ENCODE measurements around the gene DEFB124. TPM values are rescaled to one million over a fixed set of nuclear protein-coding genes. Genes with fewer than 3 reads are reported as not detected.
"Not testable (repeated sequence)": the region's sequence is repeated elsewhere in the genome, so short reads cannot be mapped to it uniquely, and the experiment has no call there.

Gene DEFB124
- total RNA-seq: not detected in 2 replicates

DNA sequence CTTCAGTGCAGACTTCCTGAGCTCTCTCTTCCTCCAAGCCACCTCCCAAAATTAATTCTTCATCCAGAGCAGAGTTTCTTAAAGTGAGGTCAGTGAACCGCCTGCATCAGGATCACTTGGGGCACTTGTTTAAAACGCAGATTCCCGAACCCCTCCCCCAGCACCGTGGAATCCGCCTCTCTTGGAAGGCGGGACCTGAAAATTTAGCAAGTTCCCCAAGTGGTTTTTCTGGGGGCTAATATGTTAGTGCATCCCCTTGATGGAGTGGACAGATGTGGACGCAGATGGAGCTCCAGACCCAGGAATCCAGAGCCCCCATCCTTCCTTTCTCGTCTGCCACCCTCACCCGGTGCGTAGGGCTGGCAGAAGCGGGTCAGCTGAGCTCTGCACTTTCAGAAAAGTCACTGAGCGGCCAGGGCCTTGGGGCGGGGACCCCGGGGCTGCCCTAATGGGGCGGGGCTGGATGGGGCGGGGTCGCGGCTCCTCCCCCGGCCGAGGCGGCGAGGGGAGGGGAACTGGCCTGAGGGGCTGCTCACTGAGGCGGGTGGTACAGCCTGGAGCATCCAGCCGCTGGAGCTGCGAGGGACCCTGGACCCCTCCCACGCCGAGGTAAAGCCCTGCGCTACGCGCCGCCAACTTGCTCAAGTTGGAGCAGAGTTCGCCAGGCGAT lies at the start of gene DEFB124, which contains the start of gene REM1:
TSS of gene DEFB124 (minus strand) at position 370 of the 670 bp plus-strand sequence. CDS start 2,114 bp downstream, outside the sequence.
TSS of gene REM1 (plus strand) at position 531 of the 670 bp plus-strand sequence. CDS start 1,158 bp downstream, outside the sequence.
- intact Hi-C loops (cut with micrococcal nuclease): no loop called here

GRCh38 chr20:31523361-31524283 lies 48.7 kb upstream of the DEFB124 start:
- intact Hi-C loops (cut with micrococcal nuclease): no loop called here

GRCh38 chr20:31522731-31523130 lies 47.8 kb upstream of the DEFB124 start:
- intact Hi-C loops (cut with micrococcal nuclease): no loop called here

DNA sequence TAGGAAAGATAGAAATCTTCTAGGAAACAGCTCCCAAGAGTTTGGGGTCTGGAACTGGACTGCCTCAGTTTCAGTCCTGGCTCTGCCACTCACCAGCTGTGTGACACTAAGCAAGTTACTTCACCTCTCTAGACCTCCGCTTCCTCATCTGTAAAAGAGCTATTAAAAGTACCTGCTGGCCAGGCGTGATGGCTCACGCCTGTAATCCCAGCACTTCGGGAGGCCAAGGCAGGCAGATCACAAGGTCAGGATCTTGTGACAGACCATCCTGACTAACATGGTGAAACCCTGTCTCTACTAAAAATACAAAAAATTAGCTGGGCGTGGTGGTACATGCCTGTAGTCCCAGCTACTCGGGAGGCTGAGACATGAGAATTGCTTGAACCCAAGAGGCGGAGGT lies 46.3 kb upstream of the DEFB124 start:
- intact Hi-C loops (cut with micrococcal nuclease): not testable (repeated sequence)

GRCh38 chr20:31517373-31517772 lies 42.4 kb upstream of the DEFB124 start:
- intact Hi-C loops (cut with micrococcal nuclease): no loop called here

GRCh38 chr20:31516651-31517050 lies 41.7 kb upstream of the DEFB124 start:
- intact Hi-C loops (cut with micrococcal nuclease): no loop called here

DNA sequence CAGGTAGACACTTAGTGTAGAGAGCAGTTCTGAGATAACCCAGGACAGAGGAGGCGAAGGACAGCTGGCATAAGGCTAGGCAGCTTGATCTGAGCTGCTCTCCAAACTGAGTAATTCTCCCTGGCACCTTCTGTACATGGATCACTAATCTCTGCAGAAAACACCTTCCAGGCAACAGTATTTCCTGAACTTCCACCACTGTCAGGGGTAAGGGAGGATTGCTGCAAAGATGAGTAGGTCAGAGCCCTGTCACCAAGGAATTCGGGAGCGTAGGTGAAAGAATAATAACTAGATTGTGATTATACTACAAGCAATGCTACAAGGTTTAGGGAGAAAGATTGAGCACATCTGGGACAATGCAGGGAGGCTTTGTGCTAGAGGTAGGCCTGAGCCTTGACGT lies 41.2 kb upstream of the DEFB124 start:
- intact Hi-C loops (cut with micrococcal nuclease): no loop called here

GRCh38 chr20:31515775-31516107 lies 40.8 kb upstream of the DEFB124 start:
- intact Hi-C loops (cut with micrococcal nuclease): loop anchor here (2.0 kb wide), 1 partner anchor 57 kb away; no protein-coding TSS in a partner anchor

DNA sequence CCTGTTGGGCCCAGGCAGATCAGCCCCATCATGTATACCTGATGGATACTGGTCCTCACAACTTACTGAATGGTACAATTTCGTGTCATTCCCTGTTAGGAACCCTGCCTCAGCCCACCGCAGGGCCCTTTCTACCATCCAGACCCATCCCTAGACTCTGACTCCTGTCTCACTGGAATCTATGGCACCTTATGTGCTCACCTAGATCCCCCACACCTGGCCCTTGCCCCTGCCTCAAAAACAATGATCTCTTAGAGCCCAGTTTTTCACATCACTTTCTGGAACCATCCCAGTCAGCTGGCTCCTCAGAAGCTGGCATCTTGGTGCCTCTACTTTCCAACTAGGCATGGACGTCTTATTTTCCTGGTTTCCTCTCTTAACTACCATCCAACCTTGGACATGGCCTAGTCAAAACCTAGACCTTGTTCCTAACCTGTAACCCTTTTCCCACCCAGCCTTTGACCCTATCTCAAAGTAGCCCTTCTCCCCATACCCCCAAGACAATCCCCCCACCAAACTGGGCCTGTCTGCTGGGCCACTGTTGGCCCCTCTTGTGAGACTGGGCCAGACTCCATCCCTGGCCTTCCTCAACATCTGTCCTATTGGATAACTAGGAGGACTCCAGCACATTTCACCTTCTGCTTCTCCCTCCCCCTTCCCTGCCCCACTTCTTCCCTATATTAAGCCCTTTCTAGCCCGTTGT lies 40.3 kb upstream of the DEFB124 start:
- intact Hi-C loops (cut with micrococcal nuclease): loop anchor here (2.0 kb wide), 1 partner anchor 58 kb away; no protein-coding TSS in a partner anchor

- intact Hi-C loops (cut with micrococcal nuclease): loop anchor here (1.0 to 2.0 kb wide), 6 partner anchors 33 to 209 kb away; partner anchors contain the start of gene ID1
Observed at GRCh38 chr20:31514154-31515071, 39.5 kb upstream of the DEFB124 start, which contains the start of gene HM13. Gene HM13, plus strand, starts transcription at chr20:31514442. Its CDS starts 110 bp downstream, at chr20:31514552.

GRCh38 chr20:31508517-31509244 lies 33.8 kb upstream of the DEFB124 start:
- intact Hi-C loops (cut with micrococcal nuclease): loop anchor here (10.0 kb wide), 1 partner anchor 194 kb away; no protein-coding TSS in a partner anchor

DNA sequence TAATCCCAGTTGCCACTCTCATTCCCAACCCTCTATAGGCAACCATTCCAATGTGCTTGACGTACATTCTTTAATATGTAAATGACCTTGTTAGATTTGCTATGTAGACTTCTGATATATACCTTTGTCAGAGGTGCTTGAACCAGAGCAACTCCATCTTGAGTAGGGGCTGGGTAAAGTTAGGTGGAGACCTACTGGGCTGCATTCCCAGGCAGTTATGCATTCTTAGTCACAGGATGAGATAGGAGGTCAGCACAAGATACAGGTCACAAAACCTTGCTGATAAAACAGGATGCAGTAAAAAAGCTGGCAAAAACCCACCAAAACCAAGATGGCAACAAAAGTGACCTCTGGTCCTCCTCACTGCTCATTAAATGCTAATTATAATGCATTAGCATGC lies 31.0 kb upstream of the DEFB124 start:
- intact Hi-C loops (cut with micrococcal nuclease): loop anchor here (10.0 kb wide), 1 partner anchor 191 kb away; no protein-coding TSS in a partner anchor

DNA sequence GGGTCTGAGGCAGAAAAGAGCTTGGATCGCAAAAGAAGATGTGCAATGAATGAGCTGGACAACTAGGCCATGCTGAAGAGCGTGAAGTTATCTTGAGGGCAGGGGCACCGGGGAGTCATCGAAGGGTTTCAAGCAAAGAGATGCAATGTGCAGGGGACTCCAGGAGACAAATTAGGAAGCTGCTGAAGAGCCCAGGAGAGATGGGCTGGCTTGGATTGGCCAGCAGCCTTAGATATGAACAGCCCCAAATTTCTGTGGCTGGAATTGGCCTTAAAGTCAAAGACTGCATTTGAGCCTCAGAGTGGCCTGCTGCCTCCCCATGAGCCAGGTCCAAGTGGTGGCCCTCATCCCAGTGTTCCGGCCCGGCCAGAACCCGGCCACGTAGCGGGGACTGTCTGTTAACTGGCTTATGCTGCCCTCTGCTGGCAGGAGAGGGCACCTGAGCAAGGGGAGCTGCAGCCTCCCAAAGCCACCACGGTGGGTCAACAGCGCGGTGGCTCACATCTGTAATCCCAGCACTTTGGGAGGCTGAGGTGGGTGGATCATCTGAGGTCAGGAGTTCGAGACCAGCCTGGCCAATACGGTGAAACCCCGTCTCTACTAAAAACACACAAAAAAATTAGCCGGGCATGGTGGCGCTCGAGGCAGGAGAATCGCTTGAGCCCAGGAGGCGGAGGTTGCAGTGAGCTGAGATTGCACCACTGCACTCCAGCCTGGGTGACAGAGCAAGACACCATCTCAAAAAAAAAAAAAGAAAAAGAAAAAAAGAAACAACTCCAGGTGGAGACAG lies 28.2 kb upstream of the DEFB124 start:
- intact Hi-C loops (cut with micrococcal nuclease): loop anchor here (1.0 to 10.0 kb wide), 3 partner anchors 43 to 188 kb away; no protein-coding TSS in a partner anchor

- intact Hi-C loops (cut with micrococcal nuclease): loop anchor here (10.0 kb wide), 1 partner anchor 186 kb away; no protein-coding TSS in a partner anchor
Observed at GRCh38 chr20:31500527-31500926, 25.6 kb upstream of the DEFB124 start.

DNA sequence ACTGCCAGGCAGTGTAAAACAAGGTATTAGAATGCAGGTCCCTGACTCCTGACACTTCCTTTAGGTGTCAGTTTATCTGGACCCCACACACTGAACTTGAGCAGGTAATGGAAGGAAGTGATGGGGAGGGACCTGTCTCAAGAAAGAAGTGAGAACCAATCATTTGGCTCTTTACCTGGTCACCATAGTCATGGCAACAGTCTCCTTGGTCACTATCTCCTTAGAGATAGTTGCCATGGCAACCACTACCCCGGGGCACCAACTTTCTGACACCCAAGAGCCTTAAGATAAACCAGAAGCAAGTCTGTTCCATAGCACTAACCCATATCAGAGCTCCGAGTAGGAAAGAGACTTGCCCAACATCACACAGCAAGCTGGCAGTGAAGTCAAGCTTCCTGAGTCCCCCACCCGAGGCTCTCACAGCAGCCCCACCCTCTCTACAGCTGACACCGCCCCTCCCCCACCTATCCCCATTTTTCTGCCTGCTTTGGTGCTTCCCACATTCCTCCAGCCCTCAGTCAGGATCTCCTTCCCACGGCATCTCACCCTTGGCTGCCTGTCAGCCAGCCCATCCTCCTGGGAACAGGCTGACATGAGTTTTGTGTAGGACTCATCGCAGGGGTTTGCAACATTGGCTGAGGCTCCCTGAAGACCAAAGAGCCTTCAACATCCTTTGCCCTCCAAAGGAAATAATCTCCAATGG lies 23.1 kb upstream of the DEFB124 start:
- intact Hi-C loops (cut with micrococcal nuclease): no loop called here

- intact Hi-C loops (cut with micrococcal nuclease): no loop called here
Observed at GRCh38 chr20:31496761-31497295, 21.9 kb upstream of the DEFB124 start.

- intact Hi-C loops (cut with micrococcal nuclease): no loop called here
Observed at GRCh38 chr20:31494131-31494530, 19.2 kb upstream of the DEFB124 start.

DNA sequence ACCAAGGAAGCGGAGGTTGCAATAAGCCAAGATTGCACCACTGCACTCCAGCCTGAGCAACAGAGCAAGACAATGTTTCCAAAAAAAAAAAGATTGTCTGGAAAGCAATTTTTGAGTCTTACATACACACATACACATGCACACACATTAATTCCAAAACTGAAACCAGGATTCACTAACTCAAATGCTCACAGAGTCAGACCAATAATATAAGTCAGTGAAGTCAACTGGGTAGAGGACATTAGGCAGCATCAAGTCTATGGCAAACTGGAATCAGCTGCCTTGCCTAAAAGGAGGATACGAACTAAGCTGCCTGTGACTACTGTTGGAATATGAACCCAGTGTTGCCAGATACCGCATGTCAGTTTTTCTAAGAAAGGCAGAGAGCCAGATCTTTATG lies 15.8 kb upstream of the DEFB124 start:
- intact Hi-C loops (cut with micrococcal nuclease): no loop called here
